ENCODE measurements around the gene HSPA4L. TPM values are rescaled to one million over a fixed set of nuclear protein-coding genes. Genes with fewer than 3 reads are reported as not detected.

Gene HSPA4L
- total and polyA plus RNA-seq, 2 donors (not counting 1 experiment from before 2014, with no cell fraction given) = not detected

DNA sequence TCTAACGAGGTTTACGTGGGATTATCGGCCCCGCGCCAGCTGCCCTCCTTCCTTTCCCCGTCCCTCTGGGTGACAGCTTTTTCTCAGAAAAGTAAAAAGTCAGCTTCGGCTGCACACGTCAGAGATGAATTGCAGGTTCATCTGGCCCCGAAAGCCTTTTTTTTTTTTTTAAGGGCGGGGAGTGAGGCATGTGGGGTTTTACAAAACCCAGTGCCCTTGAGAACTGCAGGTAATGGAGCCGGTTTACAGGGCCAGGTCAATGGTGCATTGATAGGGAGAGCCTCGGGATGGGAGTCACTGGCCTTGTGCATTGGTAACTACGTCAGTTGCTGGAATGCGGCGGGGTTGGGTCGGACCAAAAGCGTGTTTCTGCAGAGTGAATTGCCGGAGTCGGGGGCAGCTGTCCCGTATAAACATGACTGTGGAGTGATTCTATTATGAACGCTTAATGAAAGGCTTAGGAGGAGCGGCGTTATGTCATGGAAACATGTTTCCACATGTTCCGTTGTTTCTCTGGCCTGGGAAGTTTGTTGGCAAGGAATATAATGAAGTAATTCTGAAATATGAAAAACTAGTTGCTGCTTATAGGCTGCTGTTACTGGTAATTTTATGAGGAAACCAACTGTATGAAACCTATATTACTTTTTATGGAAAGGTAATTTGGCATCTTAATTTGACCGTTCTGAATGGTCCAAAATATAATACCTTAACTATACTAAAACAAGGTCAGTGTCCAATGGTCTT, 1.1 kb downstream of the HSPA4L start:
- H4K20me1 ChIP-seq (ENCODE audit: control insufficient read depth, insufficient read depth, low read length, poor library complexity, severe bottlenecking) = no peaks in the 10 kb centered on the region
- TF ChIP-seq, protein P1, sequence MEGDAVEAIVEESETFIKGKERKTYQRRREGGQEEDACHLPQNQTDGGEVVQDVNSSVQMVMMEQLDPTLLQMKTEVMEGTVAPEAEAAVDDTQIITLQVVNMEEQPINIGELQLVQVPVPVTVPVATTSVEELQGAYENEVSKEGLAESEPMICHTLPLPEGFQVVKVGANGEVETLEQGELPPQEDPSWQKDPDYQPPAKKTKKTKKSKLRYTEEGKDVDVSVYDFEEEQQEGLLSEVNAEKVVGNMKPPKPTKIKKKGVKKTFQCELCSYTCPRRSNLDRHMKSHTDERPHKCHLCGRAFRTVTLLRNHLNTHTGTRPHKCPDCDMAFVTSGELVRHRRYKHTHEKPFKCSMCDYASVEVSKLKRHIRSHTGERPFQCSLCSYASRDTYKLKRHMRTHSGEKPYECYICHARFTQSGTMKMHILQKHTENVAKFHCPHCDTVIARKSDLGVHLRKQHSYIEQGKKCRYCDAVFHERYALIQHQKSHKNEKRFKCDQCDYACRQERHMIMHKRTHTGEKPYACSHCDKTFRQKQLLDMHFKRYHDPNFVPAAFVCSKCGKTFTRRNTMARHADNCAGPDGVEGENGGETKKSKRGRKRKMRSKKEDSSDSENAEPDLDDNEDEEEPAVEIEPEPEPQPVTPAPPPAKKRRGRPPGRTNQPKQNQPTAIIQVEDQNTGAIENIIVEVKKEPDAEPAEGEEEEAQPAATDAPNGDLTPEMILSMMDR (IDR thresholded peaks at IDR 0.05) = no peak
- TF ChIP-seq EZH2 (IDR thresholded peaks at IDR 0.05; ENCODE audit: borderline replicate concordance, insufficient read depth, low read depth, low read length, poor library complexity, severe bottlenecking) = no peak
- H3K9ac ChIP-seq (ENCODE audit: low read length) = peak overlapping the region; percentile 62
- peaks cover 43% of the 10 kb centered on the region for H3K27me3 Mint-ChIP-seq
- H2AFZ ChIP-seq (ENCODE audit: insufficient read depth, low read depth, low read length, poor library complexity, severe bottlenecking) = peak overlapping the region; percentile 72
- H3K4me3 ChIP-seq (ENCODE audit: control extremely low read depth in 1 of 5, extremely low read depth in 1 of 5, insufficient read depth in 1 of 5, low read depth in 2 of 5, low read length in 4 of 5) = peak overlapping the region in 4 of 5 experiments; percentile 41 to 66 (median 58)
- H3K4me2 ChIP-seq (replicated peaks; ENCODE audit: low read depth, low read length, poor library complexity, severe bottlenecking) = peak overlapping the region; percentile 89
- no peak for DNase-seq
- H3K9me3 Mint-ChIP-seq (ENCODE audit: insufficient read depth) = no peaks in the 10 kb centered on the region
- peaks cover 2 to 44% (median 32%) of the 10 kb centered on the region in 4 experiments for H3K27me3 ChIP-seq (replicated peaks in 1 of 4; ENCODE audit: control extremely low read depth in 1 of 4, control insufficient read depth in 3 of 4, insufficient read depth in 4 of 4, low read length in 3 of 4)
- no peak overlapping the region for H3K27ac Mint-ChIP-seq
- H3K27ac ChIP-seq (ENCODE audit: low read length in 2 of 2) = no peak overlapping the region
- peaks cover 20% of the 10 kb centered on the region for H3K4me1 Mint-ChIP-seq
- peak; percentile 28 for ATAC-seq (ENCODE audit: low read depth)
- intact Hi-C loops (cut with micrococcal nuclease) = no loop called here
- H3K4me1 ChIP-seq (ENCODE audit: control insufficient read depth in 2 of 2, insufficient read depth in 2 of 2, low read length in 2 of 2) = peaks cover 21% of the 10 kb centered on the region in 2 donors
- H3K36me3 ChIP-seq (replicated peaks in 1 of 2; ENCODE audit: control extremely low read depth in 1 of 2, control insufficient read depth in 1 of 2, extremely low read depth in 1 of 2, insufficient read depth in 2 of 2, low read length in 1 of 2) = no peaks in the 10 kb centered on the region
- peak overlapping the region; percentile 97 for H3K4me3 Mint-ChIP-seq
- POLR2A ChIA-PET = interaction anchor here (0.5 kb wide), 1 partner anchor 27 kb away, joined by 4 read pairs; no protein-coding TSS in a partner anchor
- WGBS (ENCODE audit: insufficient coverage) = 23% methylated on average over 19 of the region's 25 CpGs
- no peaks in the 10 kb centered on the region for H3K79me2 ChIP-seq (ENCODE audit: control insufficient read depth, insufficient read depth, low read length)
- peaks cover 0 to 15% (median 0%) of the 10 kb centered on the region in 3 donors for H3K9me3 ChIP-seq (ENCODE audit: control extremely low read depth in 1 of 3, control insufficient read depth in 2 of 3, insufficient read depth in 1 of 3, low read length in 2 of 3)
- CTCF ChIA-PET = no interaction called here
